Fibroblast of lung (primary cell): ENCODE measurements around the gene SCYGR8. TPM values are rescaled to one million over a fixed set of nuclear protein-coding genes. Genes with fewer than 3 reads are reported as not detected.
A peak's percentile ranks its signal among the peaks of the same experiment; 100 is the strongest.

Experiments
- DNase-seq, 2 donors: peaks; one replicate each; pipeline versions ENCODE4 v3.0.0 to v3.0.0-alpha.2; 2010; ENCODE audit warnings: low read depth in 2 of 2
- H2AFZ ChIP-seq: 2 replicates; pipeline ENCODE4 v1.5.1; 2012; ENCODE audit warnings: low read length, control low read depth, inconsistent platforms
- H3K27ac ChIP-seq: 2 replicates; pipeline ENCODE4 v1.5.1; 2011; ENCODE audit warnings: low read length, control low read depth; ENCODE audit not compliant: insufficient read depth
- H3K27me3 ChIP-seq: 2 replicates; pipeline ENCODE4 v1.5.1; 2011; ENCODE audit warnings: mild to moderate bottlenecking, low read length; ENCODE audit not compliant: control insufficient read depth, insufficient read depth
- H3K36me3 ChIP-seq: 2 replicates; pipeline ENCODE4 v1.5.1; 2011; ENCODE audit warnings: low read length; ENCODE audit not compliant: control insufficient read depth, insufficient read depth
- H3K4me1 ChIP-seq: 2 replicates; pipeline ENCODE4 v1.5.1; 2011; ENCODE audit warnings: low read length; ENCODE audit not compliant: control insufficient read depth, insufficient read depth; ENCODE audit errors: extremely low read depth
- H3K4me2 ChIP-seq: 2 replicates; pipeline ENCODE4 v1.5.1; 2011; ENCODE audit warnings: low read length, control low read depth; ENCODE audit not compliant: insufficient read depth; ENCODE audit errors: extremely low read depth
- H3K4me3 ChIP-seq, 4 experiments: fragments of 200-600 bp in 1 of 4; sonication (generic) in 1 of 4; replicated peaks in 1 of 4; 2 replicates each; pipeline ENCODE4 v1.5.1; 2011 to 2016; ENCODE audit warnings: low read length in 4 of 4, low read depth in 3 of 4, mild to moderate bottlenecking in 3 of 4, control low read depth in 2 of 4, inconsistent platforms in 1 of 4, mixed read lengths in 1 of 4; ENCODE audit not compliant: insufficient read depth in 1 of 4; ENCODE audit errors: control extremely low read depth in 1 of 4
- H3K79me2 ChIP-seq: 2 replicates; pipeline ENCODE4 v1.5.1; 2012; ENCODE audit warnings: mild to moderate bottlenecking, low read length, inconsistent platforms; ENCODE audit not compliant: control insufficient read depth, insufficient read depth
- H3K9ac ChIP-seq: 2 replicates; pipeline ENCODE4 v1.5.1; 2011; ENCODE audit warnings: mild to moderate bottlenecking, low read length, control low read depth; ENCODE audit not compliant: insufficient read depth
- H3K9me3 ChIP-seq: 2 replicates; pipeline ENCODE4 v1.5.1; 2012; ENCODE audit warnings: low read depth, low read length; ENCODE audit not compliant: control insufficient read depth, insufficient read depth
- H4K20me1 ChIP-seq: 2 replicates; pipeline ENCODE4 v1.5.1; 2011; ENCODE audit warnings: low read length; ENCODE audit not compliant: control insufficient read depth, insufficient read depth; ENCODE audit errors: extremely low read depth
- CTCF ChIP-seq, 2 donors: IDR thresholded peaks in 1 of 2; conservative IDR thresholded peaks in 1 of 2; 1 replicate in 1 of 2; 2 replicates in 1 of 2; pipeline ENCODE4 v1.5.1; 2011 to 2012; ENCODE audit warnings: low read length in 2 of 2, control low read depth in 1 of 2, inconsistent platforms in 1 of 2, low read depth in 1 of 2, mild to moderate bottlenecking in 1 of 2
- EZH2 ChIP-seq: IDR thresholded peaks from 2 replicates; pipeline ENCODE4 v1.5.1; 2012; ENCODE audit warnings: low read length, control low read depth, mild to moderate bottlenecking; ENCODE audit errors: missing control alignments
- polyA plus RNA-seq, 2 donors: library from polyadenylated mRNA; depleted of rRNA in 1 of 2; stranded (reverse) in 1 of 2; unstranded in 1 of 2; fragments of >200 nt; gene quantifications; 2 replicates each; pipeline ENCODE4 v1.2.1, GENCODE V29; 2011 to 2012; ENCODE audit warnings: missing spikeins in 1 of 2
- total RNA-seq: library from RNA; depleted of rRNA; stranded (reverse); fragments of >200 nt; gene quantifications from 2 replicates; pipeline ENCODE4 v1.2.1, GENCODE V29; 2014

Gene SCYGR8
- total and polyA plus RNA-seq, 2 donors (not counting 1 experiment from before 2014, with no cell fraction given) = not detected

- Histone ChIP-seq H3K4me3 (no peak overlapping the region), H3K79me2 (no peaks in the 10 kb centered on the region), H3K4me2 (no peak overlapping the region), H4K20me1 (no peaks in the 10 kb centered on the region), H3K9me3 (no peaks in the 10 kb centered on the region), H3K27ac (no peak overlapping the region), H3K27me3 (no peaks in the 10 kb centered on the region), H3K9ac (no peak overlapping the region), H3K4me1 (no peaks in the 10 kb centered on the region), H2AFZ (no peak overlapping the region), H3K36me3 (no peaks in the 10 kb centered on the region)
- TF ChIP-seq CTCF (conservative IDR thresholded peaks at IDR 0.05 in 1 of 2, IDR thresholded peaks at IDR 0.05 in 1 of 2; ENCODE audit: low read depth in 1 of 2, low read length in 2 of 2) (peak; percentile 17 to 24), EZH2 (no peak)
- no peak for DNase-seq
Observed at GRCh38 chr2:227774011-227774624, 28.4 kb downstream of the SCYGR8 start.

DNA sequence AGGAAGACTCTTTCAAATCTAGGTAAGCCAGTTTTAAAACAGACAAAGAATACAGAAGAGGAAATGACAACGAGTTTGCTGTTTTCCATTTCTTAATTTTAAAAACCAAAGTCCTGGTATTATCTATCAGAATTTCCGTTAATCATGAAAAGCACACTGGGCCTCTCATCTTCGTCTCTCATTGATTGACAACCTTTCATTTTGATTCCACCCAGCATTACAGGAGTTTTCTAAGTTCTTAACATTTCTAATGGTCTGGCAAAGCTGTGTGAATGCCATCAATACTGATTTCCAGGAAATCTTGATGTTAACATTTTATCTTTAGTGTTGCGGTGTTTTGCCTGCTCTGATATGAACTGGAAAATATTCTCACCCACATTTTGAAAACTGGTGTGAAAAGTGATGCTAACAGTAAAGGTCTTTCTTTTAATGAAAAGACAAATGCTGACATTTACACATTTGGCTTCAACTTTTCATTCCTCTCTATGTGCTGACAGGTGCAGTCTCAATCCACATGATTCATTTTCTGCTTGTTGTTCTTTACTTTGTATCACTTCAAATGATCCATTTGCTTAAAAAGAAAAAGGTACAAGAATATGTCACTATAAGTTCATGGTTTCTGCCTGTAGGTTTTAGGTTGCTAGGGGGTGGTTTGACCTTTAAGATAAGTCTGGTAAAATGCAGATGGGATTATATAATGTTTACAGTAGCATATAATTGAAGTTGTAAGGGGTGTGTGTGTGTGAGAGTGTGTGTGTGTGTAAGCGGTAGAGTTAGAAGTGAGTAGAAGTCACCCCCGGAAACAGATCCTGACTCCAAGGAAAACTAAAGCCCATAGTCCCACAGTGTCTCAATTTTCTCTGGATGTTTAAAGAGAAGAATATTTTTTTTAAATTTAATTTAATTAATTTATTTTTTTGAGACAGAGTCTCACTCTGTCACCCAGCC, 29.5 kb downstream of the SCYGR8 start:
- no peak overlapping the region for H3K4me2 ChIP-seq
- no peak for DNase-seq
- no peaks in the 10 kb centered on the region for H3K9me3 ChIP-seq
- no peak for TF ChIP-seq EZH2
- TF ChIP-seq CTCF (conservative IDR thresholded peaks at IDR 0.05 in 1 of 2, IDR thresholded peaks at IDR 0.05 in 1 of 2; ENCODE audit: low read depth in 1 of 2, low read length in 2 of 2) = no peak
- no peak overlapping the region for H3K27ac ChIP-seq
- no peak overlapping the region for H2AFZ ChIP-seq
- no peak overlapping the region for H3K4me3 ChIP-seq
- no peaks in the 10 kb centered on the region for H4K20me1 ChIP-seq
- H3K9ac ChIP-seq = no peak overlapping the region
- H3K79me2 ChIP-seq = no peaks in the 10 kb centered on the region
- H3K4me1 ChIP-seq = no peaks in the 10 kb centered on the region
- no peaks in the 10 kb centered on the region for H3K27me3 ChIP-seq
- H3K36me3 ChIP-seq = no peaks in the 10 kb centered on the region

DNA sequence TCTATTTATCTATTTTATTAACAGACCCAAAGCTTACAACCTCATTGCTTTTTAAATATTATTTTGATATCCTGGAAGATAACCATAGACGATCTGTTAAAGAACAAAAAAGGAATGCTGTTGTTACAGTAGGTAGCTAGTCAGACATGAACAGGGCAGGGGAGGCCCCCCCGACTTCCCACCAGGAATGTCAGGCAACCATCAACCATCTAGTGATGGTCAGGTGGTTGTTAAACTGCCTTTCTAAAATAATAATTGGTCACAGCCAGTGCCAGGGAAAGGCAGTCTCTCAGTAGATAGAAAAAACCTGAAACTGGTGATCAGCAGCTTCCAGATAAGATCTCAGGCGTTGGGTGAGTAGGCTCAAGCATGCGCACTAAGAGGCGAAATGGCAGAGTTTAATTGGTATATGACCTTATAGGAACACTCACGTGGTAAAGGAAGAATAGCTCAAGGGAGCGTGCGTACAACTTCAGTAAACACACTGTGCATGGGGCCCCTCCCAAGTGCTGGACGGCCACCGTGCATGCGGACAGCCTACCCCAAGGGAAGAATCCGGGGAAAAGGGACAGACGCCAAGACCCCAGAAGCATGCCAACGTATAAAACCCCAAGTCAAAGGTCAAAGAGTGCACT, 35.4 kb downstream of the SCYGR8 start:
- Histone ChIP-seq H3K9ac (no peak overlapping the region), H4K20me1 (no peaks in the 10 kb centered on the region), H3K4me2 (no peak overlapping the region), H3K9me3 (no peaks in the 10 kb centered on the region), H3K27me3 (no peaks in the 10 kb centered on the region), H3K27ac (no peak overlapping the region), H3K4me3 (no peak overlapping the region), H3K79me2 (no peaks in the 10 kb centered on the region), H3K4me1 (no peaks in the 10 kb centered on the region), H3K36me3 (no peaks in the 10 kb centered on the region), H2AFZ (no peak overlapping the region)
- TF ChIP-seq EZH2 (no peak), CTCF (conservative IDR thresholded peaks at IDR 0.05 in 1 of 2, IDR thresholded peaks at IDR 0.05 in 1 of 2; ENCODE audit: low read depth in 1 of 2, low read length in 2 of 2) (no peak)
- DNase-seq = no peak
